Measurements from ENCODE around the gene MARVELD1. TPM values are rescaled to one million over a fixed set of nuclear protein-coding genes. Genes with fewer than 3 reads are reported as not detected.

MARVELD1 gene
- total RNA-seq, 2 donors from 2014 or later: 2.0 TPM

DNA sequence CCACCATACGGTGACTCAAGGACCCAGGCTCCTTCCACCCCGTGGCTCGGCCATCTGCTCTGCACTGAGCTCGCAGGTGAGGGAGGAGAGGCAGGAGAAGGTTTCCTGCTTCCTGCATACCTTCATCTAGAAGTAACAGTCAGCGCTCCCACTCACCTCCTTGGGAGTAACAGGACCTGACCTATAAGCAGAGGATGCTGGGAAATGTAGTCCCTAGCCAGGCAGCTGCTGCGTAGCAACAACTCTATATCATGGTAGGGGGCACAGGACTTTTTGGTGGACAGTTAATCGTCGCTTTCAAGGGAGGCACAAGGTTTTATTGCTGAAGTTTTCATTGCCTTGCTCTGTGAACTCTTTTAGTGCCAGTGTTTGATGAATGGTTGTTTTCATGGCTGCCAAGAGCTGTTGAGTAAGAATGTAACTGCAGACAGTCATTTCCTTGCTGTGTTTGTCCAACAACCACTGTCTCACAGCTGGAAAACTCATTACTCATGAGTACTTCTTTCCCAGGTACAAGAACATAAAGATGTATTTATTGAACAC, 13.2 kb downstream of the MARVELD1 start:
- no peaks in the 10 kb centered on the region for H3K36me3 Mint-ChIP-seq (ENCODE audit: low read depth)
- ATAC-seq (replicated peaks): peak; percentile 86
- no peaks in the 10 kb centered on the region for H3K4me1 Mint-ChIP-seq

DNA sequence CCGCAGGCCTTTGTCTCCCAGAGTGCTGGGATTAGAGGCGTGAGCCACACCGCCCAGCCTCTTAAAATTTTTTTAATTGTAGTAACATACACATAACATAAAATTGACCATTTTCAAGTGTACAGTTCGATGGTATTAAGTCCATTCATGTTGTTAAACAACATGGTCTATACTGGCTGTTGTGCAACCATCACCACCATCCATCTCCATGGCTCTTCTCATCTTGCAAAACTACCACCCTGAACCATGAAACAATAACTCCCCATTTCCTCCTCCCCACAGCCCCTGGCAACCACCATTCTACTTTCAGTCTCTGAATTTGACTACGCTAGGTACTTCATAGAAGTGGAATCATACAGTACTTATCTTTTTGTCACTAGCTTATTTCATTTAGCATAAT, 15.5 kb downstream of the MARVELD1 start:
- no peaks in the 10 kb centered on the region for H3K36me3 Mint-ChIP-seq (ENCODE audit: low read depth)
- no peaks in the 10 kb centered on the region for H3K4me1 Mint-ChIP-seq
- H3K4me3 Mint-ChIP-seq: no peak overlapping the region
- H3K27me3 Mint-ChIP-seq: peaks cover 5% of the 10 kb centered on the region
- no peaks in the 10 kb centered on the region for H3K9me3 Mint-ChIP-seq
- no peak overlapping the region for H3K27ac Mint-ChIP-seq
- ATAC-seq (replicated peaks): no peak

More for the DNA sequence above, 13.2 kb downstream of the MARVELD1 start:
- Mint-ChIP-seq H3K9me3 (no peaks in the 10 kb centered on the region), H3K27me3 (peaks cover 5% of the 10 kb centered on the region), H3K27ac (peak overlapping the region; percentile 51), H3K4me3 (peak overlapping the region; percentile 19)

DNA sequence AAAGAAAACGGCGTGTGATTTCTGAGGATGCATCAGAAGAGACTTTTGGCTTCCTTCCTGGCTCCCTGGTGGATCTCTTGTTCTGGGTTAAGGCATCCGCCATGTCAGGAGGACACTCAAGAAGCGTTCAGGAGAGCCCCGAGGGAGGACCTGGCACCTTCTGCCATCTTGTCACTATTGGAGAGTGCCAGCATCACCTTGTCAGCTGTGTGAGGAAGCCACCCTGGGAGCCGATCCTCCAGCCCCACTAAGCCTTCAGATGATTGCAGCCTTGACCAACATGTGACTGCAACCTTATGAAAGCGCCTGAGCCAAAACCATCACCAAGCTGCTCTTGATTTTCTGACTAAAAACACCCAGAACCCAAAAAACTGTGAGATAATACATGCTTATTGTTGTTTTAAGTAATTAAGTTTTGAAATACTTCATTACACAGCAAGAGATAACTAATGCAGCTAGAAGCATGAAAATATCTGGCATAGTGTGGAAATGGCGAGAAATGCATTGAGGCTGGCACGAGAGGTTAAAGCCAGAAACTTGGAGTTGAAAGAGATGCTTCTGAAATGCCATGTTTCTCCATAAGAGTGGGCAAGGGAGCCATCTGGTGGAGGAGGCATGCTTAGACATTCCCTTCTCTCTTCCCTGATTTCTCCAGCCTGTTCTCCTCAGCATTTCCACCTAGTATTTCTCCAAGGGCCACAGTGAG, 18.0 kb downstream of the MARVELD1 start:
- no peaks in the 10 kb centered on the region for H3K9me3 Mint-ChIP-seq
- peaks cover under 1% of the 10 kb centered on the region for H3K4me1 Mint-ChIP-seq
- H3K36me3 Mint-ChIP-seq (ENCODE audit: low read depth): no peaks in the 10 kb centered on the region
- no peak overlapping the region for H3K27ac Mint-ChIP-seq
- peak; percentile 53 for ATAC-seq (replicated peaks)
- peaks cover 5% of the 10 kb centered on the region for H3K27me3 Mint-ChIP-seq
- no peak overlapping the region for H3K4me3 Mint-ChIP-seq

DNA sequence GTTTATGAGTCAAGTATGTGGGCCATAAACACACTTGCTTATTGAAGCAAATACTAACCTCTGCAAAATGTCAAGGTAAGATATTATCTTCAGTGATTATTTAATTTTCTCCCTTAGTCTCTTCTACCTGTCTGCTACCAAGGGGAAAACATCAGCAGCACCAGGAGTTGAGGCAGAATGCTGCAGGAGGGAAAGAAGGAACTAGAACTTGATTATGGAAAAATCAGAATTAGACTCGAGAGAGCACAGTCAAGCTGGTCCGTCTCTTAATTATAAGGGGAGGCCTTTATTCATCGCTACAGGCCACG, 18.5 kb downstream of the MARVELD1 start:
- Mint-ChIP-seq H3K27ac (no peak overlapping the region), H3K27me3 (peaks cover 5% of the 10 kb centered on the region), H3K9me3 (no peaks in the 10 kb centered on the region), H3K4me3 (no peak overlapping the region), H3K36me3 (ENCODE audit: low read depth) (peaks cover 4% of the 10 kb centered on the region), H3K4me1 (peaks cover 4% of the 10 kb centered on the region)
- ATAC-seq (replicated peaks): no peak

DNA sequence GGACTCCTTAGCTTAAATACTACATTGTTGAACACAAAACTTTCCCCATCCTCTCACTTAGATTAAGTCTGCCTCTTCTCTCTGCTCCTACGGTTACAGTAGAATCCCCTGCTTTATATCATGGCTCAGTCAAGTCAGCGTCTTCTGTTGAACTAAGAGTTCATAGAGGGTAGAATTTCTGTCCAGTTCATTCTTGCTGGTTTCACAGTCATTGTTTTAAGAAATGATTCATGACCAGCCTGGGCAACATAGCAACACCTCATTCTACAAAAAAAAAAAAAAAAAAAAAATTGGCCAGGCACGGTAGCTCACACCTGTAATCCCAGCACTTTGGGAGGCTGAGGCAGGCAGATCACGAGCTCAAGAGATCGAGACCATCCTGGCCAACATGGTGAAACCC, 19.7 kb downstream of the MARVELD1 start:
- no peak overlapping the region for H3K4me3 Mint-ChIP-seq
- peaks cover 15% of the 10 kb centered on the region for H3K36me3 Mint-ChIP-seq (ENCODE audit: low read depth)
- no peak overlapping the region for H3K27ac Mint-ChIP-seq
- H3K27me3 Mint-ChIP-seq: peaks cover 5% of the 10 kb centered on the region
- ATAC-seq (replicated peaks): no peak
- no peaks in the 10 kb centered on the region for H3K9me3 Mint-ChIP-seq
- peaks cover 12% of the 10 kb centered on the region for H3K4me1 Mint-ChIP-seq

DNA sequence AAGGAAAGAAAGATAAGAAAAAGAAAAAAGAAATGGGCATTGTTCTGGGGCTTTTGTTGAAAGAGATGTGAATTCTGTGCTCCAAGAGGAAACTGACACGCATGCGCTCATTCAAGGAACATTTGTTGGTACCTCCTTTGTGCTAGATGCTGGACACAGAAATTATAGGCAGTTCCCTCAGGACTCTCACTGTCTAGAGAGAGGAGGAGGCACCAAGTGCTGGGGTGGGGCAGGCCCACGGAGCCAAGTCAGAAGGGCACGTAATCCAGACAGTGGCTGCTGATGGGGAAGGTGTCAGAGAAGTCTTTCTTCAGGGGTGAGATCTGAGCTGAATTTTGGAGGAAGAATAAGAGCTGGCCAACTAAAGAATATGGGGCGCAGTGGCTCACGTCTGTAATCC, 20.5 kb downstream of the MARVELD1 start:
- Mint-ChIP-seq H3K9me3 (no peaks in the 10 kb centered on the region), H3K4me1 (peaks cover 14% of the 10 kb centered on the region), H3K27me3 (peaks cover 3% of the 10 kb centered on the region), H3K36me3 (ENCODE audit: low read depth) (peaks cover 22% of the 10 kb centered on the region), H3K27ac (no peak overlapping the region), H3K4me3 (no peak overlapping the region)
- no peak for ATAC-seq (replicated peaks)

DNA sequence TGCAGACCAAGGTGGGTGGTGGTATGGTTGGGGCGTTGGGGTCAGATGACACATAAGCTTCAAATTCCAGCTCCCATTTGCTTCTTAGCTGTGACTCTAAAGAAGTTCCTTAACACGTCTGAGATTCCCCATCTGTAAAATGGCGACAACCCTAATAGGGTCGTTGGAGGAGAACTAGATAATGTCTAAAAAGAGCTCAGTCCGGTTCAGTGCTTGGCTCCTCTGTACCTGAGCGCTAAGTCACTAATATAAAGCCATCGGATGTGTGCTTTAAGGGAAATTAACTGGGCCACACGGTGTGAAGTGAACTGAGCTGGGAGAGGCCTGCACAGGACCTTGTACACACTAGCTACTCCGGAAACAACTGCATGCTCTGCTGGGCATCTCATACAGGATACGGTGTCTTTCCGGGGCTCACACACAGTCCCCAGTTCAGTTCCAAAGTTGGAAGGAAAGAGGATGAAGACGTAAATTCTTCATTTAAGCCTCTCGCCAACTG, 22.9 kb downstream of the MARVELD1 start:
- no peaks in the 10 kb centered on the region for H3K27me3 Mint-ChIP-seq
- peaks cover 27% of the 10 kb centered on the region for H3K4me1 Mint-ChIP-seq
- H3K27ac Mint-ChIP-seq: peak overlapping the region; percentile 90
- H3K36me3 Mint-ChIP-seq (ENCODE audit: low read depth): peaks cover 47% of the 10 kb centered on the region
- no peaks in the 10 kb centered on the region for H3K9me3 Mint-ChIP-seq
- ATAC-seq (replicated peaks): peak; percentile 26
- H3K4me3 Mint-ChIP-seq: peak overlapping the region; percentile 90

DNA sequence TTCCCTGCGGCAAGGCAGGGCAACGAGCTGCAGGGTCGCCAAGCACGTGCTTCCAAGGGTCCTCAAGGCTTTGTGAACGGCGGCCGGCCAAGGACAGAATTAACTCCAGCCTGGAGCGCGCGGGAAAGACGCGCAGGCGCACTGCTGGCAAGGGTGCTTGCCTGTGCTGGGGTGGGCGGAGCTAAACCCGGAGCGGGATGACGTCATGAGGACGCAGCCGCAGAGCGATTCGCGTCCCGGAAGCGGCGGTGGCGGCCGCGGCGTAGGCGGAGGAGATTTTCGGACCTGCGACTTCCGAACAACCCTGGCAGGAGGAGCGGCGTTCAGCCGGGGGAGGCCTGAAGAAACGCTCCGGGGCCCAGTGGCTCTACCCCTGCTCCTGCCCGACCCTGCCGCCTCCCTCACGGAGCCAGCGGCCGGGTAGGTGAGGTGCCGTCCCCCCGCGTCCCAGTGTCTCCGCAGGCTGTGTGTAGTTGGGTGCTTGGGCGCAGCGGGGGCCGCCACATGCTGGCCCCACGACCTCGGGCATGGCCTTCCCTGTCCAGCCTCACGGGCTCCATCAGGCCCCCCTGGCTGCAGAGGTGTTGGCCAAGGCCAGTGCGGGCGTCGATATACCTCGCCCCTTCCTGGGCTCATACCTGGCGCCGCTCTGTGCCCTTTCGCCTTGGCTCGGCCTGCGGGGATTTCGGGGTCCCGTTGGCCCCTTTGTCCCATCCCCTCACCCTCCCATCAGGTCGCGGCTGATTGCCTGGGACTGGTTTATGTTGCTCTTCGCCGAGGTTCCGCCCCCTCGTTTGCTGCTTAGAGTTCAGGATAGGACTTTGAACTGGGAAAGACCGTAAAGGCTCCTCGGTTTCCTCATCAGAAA, 23.6 kb downstream of the MARVELD1 start, which contains the start of gene ZFYVE27:
ZFYVE27 (plus strand) TSS at position 227 of the 868 bp plus-strand sequence. CDS start 1,350 bp downstream, outside the sequence.
- Mint-ChIP-seq H3K36me3 (ENCODE audit: low read depth) (peaks cover 54% of the 10 kb centered on the region), H3K4me1 (peaks cover 29% of the 10 kb centered on the region), H3K27me3 (no peaks in the 10 kb centered on the region), H3K4me3 (peak within 1 kb of the TSS; percentile 90), H3K27ac (peak within 1 kb of the TSS; percentile 90), H3K9me3 (no peaks in the 10 kb centered on the region)
- peak; percentile 86 for ATAC-seq (replicated peaks)

DNA sequence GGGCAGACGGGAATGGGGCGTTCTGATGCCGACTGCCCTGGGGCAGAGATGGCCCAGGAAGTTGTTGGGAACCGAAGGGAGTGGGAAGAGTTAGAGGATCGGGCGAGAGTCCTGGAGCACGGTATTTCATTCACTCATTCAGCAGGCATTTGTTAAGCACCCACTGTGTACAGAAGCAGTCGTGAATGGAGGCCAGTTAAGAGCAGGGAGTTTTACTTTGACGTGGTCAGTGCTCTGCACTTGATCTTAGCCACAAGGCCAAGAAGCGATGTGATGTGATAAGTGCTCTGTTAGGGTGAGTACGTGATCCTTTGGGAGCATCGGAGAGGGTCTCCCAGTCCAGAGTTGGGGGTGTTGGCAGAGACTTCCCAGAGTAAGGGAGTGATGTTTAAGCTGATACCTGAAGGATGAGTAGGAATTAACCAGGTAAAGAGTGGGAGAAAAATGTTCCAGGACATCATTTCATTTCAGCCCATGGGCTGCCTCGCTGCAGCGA, 24.3 kb downstream of the MARVELD1 start:
- Mint-ChIP-seq H3K27ac (peak overlapping the region; percentile 90), H3K27me3 (no peaks in the 10 kb centered on the region), H3K4me1 (peaks cover 31% of the 10 kb centered on the region), H3K36me3 (ENCODE audit: low read depth) (peaks cover 59% of the 10 kb centered on the region), H3K9me3 (no peaks in the 10 kb centered on the region), H3K4me3 (peak overlapping the region; percentile 90)
- ATAC-seq (replicated peaks): peak; percentile 50

DNA sequence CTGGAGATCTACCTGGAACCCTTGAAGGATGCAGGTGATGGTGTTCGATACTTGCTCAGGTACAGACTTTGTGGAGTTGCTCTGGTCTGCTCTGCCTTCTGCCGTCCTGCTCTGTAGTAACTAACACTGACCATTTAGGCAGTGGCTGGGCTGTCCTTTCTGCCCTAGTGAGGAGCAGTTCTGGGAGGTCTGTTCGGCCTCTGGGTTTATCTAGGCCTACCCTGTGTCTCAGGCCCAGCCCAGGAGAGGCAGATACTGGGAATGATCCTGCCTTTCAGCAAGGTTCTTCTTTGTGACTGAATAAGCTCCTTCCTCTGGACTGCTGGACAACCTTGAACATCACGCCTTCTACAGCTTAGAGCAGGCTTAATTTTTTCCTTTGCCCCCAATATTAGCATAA, 25.1 kb downstream of the MARVELD1 start:
- no peaks in the 10 kb centered on the region for H3K9me3 Mint-ChIP-seq
- H3K4me1 Mint-ChIP-seq: peaks cover 34% of the 10 kb centered on the region
- peaks cover 67% of the 10 kb centered on the region for H3K36me3 Mint-ChIP-seq (ENCODE audit: low read depth)
- peak overlapping the region; percentile 90 for H3K27ac Mint-ChIP-seq
- H3K27me3 Mint-ChIP-seq: no peaks in the 10 kb centered on the region
- peak overlapping the region; percentile 90 for H3K4me3 Mint-ChIP-seq
- ATAC-seq (replicated peaks): no peak

DNA sequence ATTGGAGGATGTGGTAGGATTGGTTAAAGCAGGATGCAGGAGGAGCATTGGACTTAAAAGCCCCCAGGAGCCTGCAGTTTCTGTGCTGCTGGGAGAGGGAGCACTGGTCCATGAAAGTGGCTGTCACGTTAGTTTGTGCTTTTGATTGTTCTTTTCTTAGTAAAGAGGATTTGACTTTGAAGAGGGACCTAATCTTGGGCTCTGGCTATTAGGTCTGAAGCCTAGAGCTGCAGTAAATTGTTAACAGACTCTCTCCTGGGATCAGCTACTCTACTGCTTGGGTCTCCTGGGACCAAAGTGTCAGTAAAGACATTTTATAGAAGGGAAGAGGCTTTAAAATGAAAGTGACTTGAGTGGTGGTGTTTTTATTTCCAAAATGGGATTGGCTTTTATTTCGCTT, 27.1 kb downstream of the MARVELD1 start:
- no peaks in the 10 kb centered on the region for H3K9me3 Mint-ChIP-seq
- no peak for ATAC-seq (replicated peaks)
- H3K27me3 Mint-ChIP-seq: no peaks in the 10 kb centered on the region
- peak overlapping the region; percentile 26 for H3K4me3 Mint-ChIP-seq
- H3K27ac Mint-ChIP-seq: peak overlapping the region; percentile 27
- peaks cover 36% of the 10 kb centered on the region for H3K4me1 Mint-ChIP-seq
- H3K36me3 Mint-ChIP-seq (ENCODE audit: low read depth): peaks cover 87% of the 10 kb centered on the region

DNA sequence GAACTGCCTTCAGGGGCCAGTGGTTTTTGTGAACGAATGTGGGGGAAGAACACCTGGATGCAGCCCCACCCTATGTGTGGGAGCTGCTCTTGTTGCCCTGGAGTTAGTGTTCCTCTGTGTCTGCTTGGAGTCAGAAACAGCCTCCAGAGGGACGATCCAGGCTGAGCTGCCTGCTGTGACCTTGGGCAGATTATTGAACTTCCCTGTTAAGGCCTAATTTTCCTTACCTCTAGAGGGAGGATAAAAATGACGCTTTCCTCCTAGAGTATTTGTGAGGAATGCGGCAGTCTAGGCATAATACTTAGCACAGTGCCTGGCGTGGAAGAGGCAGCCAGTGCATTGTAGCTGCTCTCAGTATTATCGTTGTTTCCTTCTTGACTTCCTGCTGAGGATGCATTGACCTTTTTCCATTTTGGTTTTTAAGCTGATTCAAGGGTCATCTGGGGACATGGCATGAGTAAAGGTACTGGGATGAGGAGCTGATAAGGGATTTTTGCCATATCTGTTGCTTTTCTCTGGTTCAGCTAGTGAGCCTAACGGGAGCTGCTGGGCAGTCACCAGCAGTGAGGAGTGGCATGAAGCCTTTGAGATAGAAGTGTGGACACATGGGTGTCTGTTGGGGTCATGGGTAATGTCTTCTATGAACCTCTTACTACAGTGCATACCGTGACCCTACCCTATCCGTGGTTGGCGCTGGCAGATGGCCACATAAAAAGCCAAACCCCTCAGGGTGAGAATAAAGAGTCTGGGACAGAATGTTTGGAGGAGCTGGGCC, 29.8 kb downstream of the MARVELD1 start:
- H3K9me3 Mint-ChIP-seq: no peaks in the 10 kb centered on the region
- peaks cover 23% of the 10 kb centered on the region for H3K4me1 Mint-ChIP-seq
- H3K4me3 Mint-ChIP-seq: no peak overlapping the region
- H3K27me3 Mint-ChIP-seq: no peaks in the 10 kb centered on the region
- H3K36me3 Mint-ChIP-seq (ENCODE audit: low read depth): peaks cover 98% of the 10 kb centered on the region
- no peak for ATAC-seq (replicated peaks)
- peak overlapping the region; percentile 22 for H3K27ac Mint-ChIP-seq

DNA sequence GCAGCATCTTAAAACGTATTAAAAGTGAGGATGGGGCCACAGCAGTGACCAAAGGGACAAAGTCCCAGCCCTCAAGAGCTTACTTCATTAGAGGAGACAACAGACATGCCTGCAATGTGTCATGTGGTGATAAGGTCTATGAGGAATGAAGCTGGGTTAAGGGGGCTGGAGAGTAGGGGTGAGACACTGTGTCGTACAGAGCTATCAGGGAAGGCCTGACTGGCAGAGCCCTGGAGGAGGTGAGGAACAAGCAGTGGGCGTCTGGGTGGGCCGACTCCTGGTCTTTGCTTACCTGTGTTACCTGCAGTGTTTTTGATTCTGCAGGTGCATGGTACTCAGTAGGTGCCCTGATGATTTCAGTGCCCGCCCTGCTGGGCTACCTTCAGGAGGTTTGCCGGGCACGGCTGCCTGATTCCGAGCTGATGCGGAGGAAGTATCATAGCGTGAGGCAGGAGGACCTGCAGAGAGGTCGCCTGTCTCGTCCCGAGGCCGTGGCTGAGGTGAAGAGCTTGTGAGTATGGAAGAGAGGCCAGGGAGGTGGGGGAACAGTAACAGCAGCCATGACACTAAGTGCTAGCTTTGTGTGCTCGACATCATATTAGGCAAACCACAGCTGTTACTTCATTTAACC, 31.0 kb downstream of the MARVELD1 start:
- Mint-ChIP-seq H3K4me3 (no peak overlapping the region), H3K27me3 (no peaks in the 10 kb centered on the region), H3K9me3 (no peaks in the 10 kb centered on the region), H3K27ac (no peak overlapping the region), H3K4me1 (peaks cover 20% of the 10 kb centered on the region), H3K36me3 (ENCODE audit: low read depth) (peaks cover 99% of the 10 kb centered on the region)
- ATAC-seq (replicated peaks): no peak

Data from activated T-helper 17 cell treated with anti-CD3 and anti-CD28 coated beads, Interleukin-2, amount 50 U/mL, for 72 hours (primary cell).